NCI-H1694 treated with DMSO at 0.1 percent for 48 hours (cell line): ENCODE data around the gene PLEKHS1.
"Not testable (repeated sequence)": the region's sequence is repeated elsewhere in the genome, so short reads cannot be mapped to it uniquely, and the experiment has no call there.

Source experiments
- DNase-seq: peaks from one replicate; lab custom pipeline; 2025; lab: John Stamatoyannopoulos, UW

Gene PLEKHS1

GRCh38 chr10:113801569-113801968 lies 50.1 kb downstream of the PLEKHS1 start:
- no peak for DNase-seq

- no peak for DNase-seq
Observed at GRCh38 chr10:113802997-113803396, 51.5 kb downstream of the PLEKHS1 start.

GRCh38 chr10:113806503-113806902 lies 55.0 kb downstream of the PLEKHS1 start:
- DNase-seq = no peak

GRCh38 chr10:113808168-113808567 lies 56.7 kb downstream of the PLEKHS1 start:
- DNase-seq = no peak

- DNase-seq = not testable (repeated sequence)
Observed at GRCh38 chr10:113814700-113815099, 63.2 kb downstream of the PLEKHS1 start.

- DNase-seq = no peak
Observed at GRCh38 chr10:113819989-113820388, 68.5 kb downstream of the PLEKHS1 start.

GRCh38 chr10:113820507-113820906 lies 69.0 kb downstream of the PLEKHS1 start:
- DNase-seq = no peak

- not testable (repeated sequence) for DNase-seq
Observed at GRCh38 chr10:113821306-113821705, 69.8 kb downstream of the PLEKHS1 start.

GRCh38 chr10:113822174-113822573 lies 70.7 kb downstream of the PLEKHS1 start:
- DNase-seq = no peak

- no peak for DNase-seq
Observed at GRCh38 chr10:113823389-113823788, 71.9 kb downstream of the PLEKHS1 start.

GRCh38 chr10:113825791-113826190 lies 74.3 kb downstream of the PLEKHS1 start:
- no peak for DNase-seq

GRCh38 chr10:113828567-113828966 lies 77.1 kb downstream of the PLEKHS1 start:
- DNase-seq = not testable (repeated sequence)
